ENCODE results near the gene SLC7A6. TPM values are rescaled to one million over a fixed set of nuclear protein-coding genes. Genes with fewer than 3 reads are reported as not detected.

Gene SLC7A6
- total and polyA plus RNA-seq, 10 of the 15 experiments (the other 5 are each of a cell fraction or from before 2014, with no cell fraction given): 8.2 to 60.4 (median 28.6) TPM

DNA sequence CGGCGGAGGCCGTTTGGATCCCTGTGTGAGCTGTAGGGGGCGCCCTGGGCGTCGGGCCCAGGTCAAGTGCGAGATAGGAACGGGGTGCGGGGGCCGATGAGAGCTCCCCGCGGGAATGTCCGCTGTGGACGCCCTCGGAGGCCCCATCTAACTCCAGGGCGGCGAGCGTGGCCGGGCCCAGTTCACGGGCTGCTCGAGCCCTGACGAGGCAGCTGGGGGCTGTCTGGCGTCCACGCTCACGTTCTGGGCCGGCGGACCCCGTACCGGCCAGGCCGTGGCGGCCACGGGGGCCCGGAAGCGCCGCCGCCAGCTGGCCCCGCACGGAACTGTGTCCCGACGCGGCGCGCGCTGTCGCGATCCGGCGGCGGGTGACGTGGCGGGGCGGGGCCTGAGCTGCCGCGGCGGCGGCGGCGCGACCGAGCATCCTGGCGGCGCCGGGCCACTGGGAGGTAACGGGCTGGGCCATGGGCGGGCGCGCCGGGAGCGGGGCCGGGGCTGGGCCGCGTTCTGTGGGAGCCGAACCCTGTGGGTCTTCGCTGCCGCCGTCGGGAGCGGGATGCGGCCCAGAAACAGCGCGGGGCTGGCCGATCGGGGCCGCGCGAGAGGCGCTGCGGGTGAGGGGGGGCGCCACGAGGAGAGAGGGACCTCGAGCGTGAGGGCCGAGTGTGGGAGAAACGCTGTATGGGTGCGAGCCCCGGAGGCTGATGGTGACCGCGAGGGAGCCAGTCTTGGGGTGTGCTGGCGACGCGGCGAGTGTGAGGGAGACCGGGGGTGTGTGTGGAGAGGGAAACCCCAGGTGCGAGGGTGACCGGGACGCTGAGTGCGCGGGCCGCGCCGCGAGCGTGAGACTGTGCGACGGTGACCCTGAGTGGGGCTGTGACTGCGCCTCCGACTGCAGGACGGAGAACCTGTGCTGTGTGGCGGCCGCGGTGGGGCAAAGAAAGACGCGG is at the start of gene SLC7A6 (continued):
- no peak for TF ChIP-seq NFIC (IDR thresholded peaks at IDR 0.05; ENCODE audit: low read depth, low read length)
- peak; percentile 74; the same call in 1 of the 2 replicates for TF ChIP-seq RB1 (IDR thresholded peaks at IDR 0.05; ENCODE audit: borderline replicate concordance)
- no peak; the same call in 1 of the 2 replicates for TF ChIP-seq CBFB (IDR thresholded peaks at IDR 0.05; ENCODE audit: low read depth)
- TF ChIP-seq, protein P1, sequence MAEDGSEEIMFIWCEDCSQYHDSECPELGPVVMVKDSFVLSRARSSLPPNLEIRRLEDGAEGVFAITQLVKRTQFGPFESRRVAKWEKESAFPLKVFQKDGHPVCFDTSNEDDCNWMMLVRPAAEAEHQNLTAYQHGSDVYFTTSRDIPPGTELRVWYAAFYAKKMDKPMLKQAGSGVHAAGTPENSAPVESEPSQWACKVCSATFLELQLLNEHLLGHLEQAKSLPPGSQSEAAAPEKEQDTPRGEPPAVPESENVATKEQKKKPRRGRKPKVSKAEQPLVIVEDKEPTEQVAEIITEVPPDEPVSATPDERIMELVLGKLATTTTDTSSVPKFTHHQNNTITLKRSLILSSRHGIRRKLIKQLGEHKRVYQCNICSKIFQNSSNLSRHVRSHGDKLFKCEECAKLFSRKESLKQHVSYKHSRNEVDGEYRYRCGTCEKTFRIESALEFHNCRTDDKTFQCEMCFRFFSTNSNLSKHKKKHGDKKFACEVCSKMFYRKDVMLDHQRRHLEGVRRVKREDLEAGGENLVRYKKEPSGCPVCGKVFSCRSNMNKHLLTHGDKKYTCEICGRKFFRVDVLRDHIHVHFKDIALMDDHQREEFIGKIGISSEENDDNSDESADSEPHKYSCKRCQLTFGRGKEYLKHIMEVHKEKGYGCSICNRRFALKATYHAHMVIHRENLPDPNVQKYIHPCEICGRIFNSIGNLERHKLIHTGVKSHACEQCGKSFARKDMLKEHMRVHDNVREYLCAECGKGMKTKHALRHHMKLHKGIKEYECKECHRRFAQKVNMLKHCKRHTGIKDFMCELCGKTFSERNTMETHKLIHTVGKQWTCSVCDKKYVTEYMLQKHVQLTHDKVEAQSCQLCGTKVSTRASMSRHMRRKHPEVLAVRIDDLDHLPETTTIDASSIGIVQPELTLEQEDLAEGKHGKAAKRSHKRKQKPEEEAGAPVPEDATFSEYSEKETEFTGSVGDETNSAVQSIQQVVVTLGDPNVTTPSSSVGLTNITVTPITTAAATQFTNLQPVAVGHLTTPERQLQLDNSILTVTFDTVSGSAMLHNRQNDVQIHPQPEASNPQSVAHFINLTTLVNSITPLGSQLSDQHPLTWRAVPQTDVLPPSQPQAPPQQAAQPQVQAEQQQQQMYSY (CRISPR knock-in tag; IDR thresholded peaks at IDR 0.05): no peak
- TF ChIP-seq TCF7 (IDR thresholded peaks at IDR 0.05; ENCODE audit: borderline replicate concordance): no peak
- TF ChIP-seq, protein P2, sequence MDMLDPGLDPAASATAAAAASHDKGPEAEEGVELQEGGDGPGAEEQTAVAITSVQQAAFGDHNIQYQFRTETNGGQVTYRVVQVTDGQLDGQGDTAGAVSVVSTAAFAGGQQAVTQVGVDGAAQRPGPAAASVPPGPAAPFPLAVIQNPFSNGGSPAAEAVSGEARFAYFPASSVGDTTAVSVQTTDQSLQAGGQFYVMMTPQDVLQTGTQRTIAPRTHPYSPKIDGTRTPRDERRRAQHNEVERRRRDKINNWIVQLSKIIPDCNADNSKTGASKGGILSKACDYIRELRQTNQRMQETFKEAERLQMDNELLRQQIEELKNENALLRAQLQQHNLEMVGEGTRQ (IDR thresholded peaks at IDR 0.05; ENCODE audit: borderline replicate concordance, low read depth, low read length): no peak
- TF ChIP-seq, protein P3, sequence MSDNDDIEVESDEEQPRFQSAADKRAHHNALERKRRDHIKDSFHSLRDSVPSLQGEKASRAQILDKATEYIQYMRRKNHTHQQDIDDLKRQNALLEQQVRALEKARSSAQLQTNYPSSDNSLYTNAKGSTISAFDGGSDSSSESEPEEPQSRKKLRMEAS (IDR thresholded peaks at IDR 0.05; ENCODE audit: low read depth, low read length): 0 out of 2 replicates have a peak, but pooled peaks have one; percentile 47
- TF ChIP-seq, protein P4, sequence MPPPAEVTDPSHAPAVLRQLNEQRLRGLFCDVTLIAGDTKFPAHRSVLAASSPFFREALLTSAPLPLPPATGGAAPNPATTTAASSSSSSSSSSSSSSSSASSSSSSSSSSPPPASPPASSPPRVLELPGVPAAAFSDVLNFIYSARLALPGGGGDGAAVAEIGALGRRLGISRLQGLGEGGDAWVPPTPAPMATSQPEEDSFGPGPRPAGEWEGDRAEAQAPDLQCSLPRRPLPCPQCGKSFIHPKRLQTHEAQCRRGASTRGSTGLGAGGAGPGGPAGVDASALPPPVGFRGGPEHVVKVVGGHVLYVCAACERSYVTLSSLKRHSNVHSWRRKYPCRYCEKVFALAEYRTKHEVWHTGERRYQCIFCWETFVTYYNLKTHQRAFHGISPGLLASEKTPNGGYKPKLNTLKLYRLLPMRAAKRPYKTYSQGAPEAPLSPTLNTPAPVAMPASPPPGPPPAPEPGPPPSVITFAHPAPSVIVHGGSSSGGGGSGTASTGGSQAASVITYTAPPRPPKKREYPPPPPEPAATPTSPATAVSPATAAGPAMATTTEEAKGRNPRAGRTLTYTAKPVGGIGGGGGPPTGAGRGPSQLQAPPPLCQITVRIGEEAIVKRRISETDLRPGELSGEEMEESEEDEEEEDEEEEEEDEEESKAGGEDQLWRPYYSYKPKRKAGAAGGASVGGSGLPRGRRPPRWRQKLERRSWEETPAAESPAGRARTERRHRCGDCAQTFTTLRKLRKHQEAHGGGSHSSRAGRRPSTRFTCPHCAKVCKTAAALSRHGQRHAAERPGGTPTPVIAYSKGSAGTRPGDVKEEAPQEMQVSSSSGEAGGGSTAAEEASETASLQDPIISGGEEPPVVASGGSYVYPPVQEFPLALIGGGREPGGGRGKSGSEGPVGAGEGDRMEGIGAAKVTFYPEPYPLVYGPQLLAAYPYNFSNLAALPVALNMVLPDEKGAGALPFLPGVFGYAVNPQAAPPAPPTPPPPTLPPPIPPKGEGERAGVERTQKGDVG (CRISPR knock-in tag; IDR thresholded peaks at IDR 0.05): no peak
- TF ChIP-seq NFYB (IDR thresholded peaks at IDR 0.05; ENCODE audit: insufficient read depth, low read depth, low read length): no peak
- 0 out of 2 replicates have a peak, but pooled peaks have one; percentile 8 for TF ChIP-seq TCF12 (IDR thresholded peaks at IDR 0.05; ENCODE audit: low read depth, low read length)
- TF ChIP-seq, protein P5, sequence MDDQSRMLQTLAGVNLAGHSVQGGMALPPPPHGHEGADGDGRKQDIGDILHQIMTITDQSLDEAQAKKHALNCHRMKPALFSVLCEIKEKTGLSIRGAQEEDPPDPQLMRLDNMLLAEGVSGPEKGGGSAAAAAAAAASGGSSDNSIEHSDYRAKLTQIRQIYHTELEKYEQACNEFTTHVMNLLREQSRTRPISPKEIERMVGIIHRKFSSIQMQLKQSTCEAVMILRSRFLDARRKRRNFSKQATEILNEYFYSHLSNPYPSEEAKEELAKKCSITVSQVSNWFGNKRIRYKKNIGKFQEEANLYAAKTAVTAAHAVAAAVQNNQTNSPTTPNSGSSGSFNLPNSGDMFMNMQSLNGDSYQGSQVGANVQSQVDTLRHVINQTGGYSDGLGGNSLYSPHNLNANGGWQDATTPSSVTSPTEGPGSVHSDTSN (IDR thresholded peaks at IDR 0.05; ENCODE audit: insufficient replicate concordance, low read depth, low read length): no peak
- TF ChIP-seq DPF2 (IDR thresholded peaks at IDR 0.05): peak; percentile 74
- no peak for TF ChIP-seq CEBPB (IDR thresholded peaks at IDR 0.05; ENCODE audit: borderline replicate concordance in 1 of 2, low read depth in 2 of 2, low read length in 2 of 2)
- peak; percentile 43 to 51; a peak in 2 of 4 replicates for TF ChIP-seq IKZF2 (IDR thresholded peaks at IDR 0.05)
- TF ChIP-seq MYC (IDR thresholded peaks at IDR 0.05; ENCODE audit: insufficient read depth, insufficient read length, insufficient replicate concordance, low read length, severe bottlenecking): peak; percentile 85
- TF ChIP-seq EED (IDR thresholded peaks at IDR 0.05; ENCODE audit: low read depth): peak; percentile 58
- TF ChIP-seq NFXL1 (IDR thresholded peaks at IDR 0.05; ENCODE audit: borderline replicate concordance): no peak
- peak; percentile 61; the same call in 1 of the 2 replicates for TF ChIP-seq CHD2 (IDR thresholded peaks at IDR 0.05; ENCODE audit: borderline replicate concordance, low read depth, low read length)
- no peak for TF ChIP-seq PAX8 (IDR thresholded peaks at IDR 0.05)

Data from GM12878 (cell line).